CD1c-positive myeloid dendritic cell (primary cell): ENCODE data around the gene LRMDA.

Source experiments
- DNase-seq: peaks from one replicate; pipeline ENCODE4 v3.0.0-alpha.2; 2016; ENCODE audit errors: extremely low spot score

LRMDA gene

DNA sequence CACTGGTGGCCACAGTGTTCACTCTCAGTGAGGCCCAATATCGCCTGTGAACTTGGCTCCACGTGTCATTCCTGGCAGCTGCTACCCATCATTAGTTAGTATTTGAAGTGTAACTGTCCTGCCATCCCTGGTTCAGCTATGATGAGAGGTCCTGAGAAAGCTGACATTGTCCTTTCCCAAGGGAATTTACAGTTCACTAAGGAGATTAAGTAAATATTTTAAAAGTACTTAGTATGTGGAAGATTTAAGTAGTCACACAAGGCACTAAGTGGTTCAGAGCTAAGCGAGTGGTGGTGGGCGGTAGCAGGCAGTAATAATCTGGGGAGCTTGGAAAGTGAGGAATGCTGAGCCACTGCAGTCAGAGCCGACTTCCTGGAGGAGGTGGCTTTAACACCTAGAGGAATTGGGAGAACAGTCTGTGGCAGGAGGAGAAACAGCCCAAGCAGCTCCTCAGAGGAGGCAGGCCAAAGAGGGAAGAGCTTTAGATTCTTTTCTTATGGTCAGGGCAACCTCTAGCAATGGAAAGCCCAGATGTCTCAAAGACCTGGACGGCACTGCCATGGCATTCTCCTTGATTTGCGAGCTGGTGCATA is 519.7 kb downstream of the LRMDA start:
- no peak for DNase-seq

DNA sequence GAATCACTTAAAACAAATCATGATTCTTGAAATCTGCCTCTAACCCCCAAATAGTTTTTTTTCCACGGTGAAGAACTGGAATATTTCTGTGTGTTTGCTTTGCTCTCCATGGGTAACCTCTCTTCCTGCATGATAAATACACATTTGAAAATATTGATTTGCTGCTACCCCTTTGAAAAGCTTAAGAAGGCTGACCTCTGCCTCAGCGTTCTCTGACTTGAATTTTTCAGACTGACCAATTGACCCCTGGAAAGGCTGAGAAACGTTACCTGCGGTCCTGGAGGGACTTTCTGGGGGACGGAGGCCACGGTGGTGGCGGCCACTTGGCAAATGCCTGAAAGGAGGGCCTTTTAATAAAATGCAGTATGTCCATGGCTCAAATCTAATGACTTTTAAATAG is 520.2 kb downstream of the LRMDA start:
- no peak for DNase-seq

DNA sequence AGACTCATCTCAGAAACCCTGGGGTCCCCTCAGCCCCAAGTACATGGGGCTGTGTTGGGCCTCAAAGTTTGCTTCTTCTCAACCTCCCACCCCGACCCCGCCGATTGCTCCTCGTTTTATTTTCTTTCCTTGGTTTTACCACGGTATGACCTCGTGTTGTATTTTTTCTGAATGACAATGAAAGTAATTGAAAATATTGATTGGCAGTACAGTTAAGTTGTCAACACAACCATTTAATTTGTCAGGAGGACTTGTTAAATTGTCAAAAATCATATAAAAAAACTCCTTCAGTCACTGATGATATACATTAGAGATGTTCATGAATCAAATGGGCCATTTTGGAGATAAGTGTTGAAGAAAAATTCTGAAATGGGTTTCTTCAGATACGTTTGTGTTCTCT is 520.7 kb downstream of the LRMDA start:
- DNase-seq, result no peak

DNA sequence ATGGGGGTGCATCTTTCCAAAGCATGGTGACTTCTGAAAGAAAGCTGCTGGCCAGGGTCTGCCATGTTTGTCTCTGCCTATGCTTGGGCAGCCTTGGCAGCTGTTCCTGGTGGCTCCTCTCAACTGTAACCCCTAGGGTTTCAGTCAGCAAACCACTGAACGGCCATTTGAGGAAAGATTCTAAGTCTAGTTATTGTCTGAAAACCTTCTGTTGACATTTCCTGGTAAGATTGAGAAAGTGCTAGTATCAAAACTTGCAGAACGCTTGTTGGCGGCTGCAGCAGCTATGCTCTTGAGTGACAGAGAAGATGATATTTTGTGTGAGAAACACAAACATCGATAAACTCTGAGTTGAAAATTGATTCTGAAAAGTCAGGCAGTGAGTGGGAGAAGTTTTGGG is 523.1 kb downstream of the LRMDA start:
- no peak for DNase-seq

DNA sequence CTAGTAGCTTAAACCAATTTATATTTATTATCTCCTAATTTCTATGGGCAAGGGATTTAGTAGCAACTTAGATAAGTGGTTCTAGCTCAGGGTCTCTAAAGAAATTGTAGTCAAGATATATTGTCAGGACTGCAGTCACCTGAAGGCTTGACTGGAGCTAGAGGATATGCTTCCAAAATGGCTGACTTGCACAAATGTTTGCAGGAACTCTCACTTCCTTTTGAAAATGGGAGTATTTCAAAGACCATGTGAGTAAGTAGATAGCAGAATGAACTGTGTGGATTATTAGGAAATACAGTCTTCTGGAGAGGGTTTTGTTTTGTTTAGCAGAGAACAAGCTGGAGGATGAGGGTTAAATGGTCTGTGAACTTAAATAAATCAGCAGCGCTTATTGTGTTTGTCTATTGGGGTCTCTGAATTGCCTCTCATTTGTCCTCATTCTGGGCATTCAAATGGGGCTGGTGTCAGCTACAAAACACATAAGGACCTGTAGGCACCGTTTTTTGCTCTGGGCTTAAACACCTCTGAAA is 524.6 kb downstream of the LRMDA start:
- peak; percentile 49 for DNase-seq

GRCh38 chr10:75956624-75957023 is 525.2 kb downstream of the LRMDA start:
- peak; percentile 39 for DNase-seq

GRCh38 chr10:75957314-75958120 is 526.1 kb downstream of the LRMDA start:
- DNase-seq, result peak; percentile 18

DNA sequence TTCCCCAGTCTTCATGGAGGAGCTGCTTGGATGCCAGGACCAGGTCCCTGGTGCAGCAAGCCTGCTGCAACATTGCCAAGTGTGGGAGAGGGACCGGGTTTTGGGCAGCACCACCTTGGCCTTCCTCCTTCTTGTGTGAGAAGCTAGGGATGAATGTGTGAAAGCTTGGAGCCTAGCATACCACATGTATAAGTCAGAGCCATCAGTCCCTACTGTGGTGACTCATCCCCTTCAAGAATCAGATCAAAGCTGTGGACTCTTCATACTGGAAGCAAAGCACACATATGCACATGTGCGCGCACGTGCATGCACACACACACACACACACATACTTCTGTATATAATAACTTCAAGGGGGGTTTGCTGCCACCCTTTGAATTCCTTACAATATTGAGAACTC is 527.8 kb downstream of the LRMDA start:
- no peak for DNase-seq

DNA sequence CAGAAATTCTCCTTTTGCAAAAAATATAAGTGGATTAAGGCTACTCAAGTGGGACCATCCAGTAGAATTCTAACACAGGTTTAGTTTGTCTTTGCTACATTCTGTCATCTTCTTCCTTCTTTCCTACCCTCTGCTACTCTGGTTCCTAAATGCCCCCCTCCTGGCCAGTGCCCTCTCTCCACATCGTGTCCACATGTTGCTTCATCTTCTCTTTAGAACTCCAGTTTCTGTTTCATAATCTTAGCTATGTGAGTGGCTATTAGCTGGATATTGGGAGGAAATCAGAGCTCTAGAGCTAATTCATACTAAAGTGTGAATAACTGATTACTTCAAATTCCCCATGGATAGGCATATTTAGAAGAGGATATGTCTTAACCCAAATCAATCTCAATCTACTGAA is 528.5 kb downstream of the LRMDA start:
- no peak for DNase-seq

GRCh38 chr10:75962395-75963061 is 531.1 kb downstream of the LRMDA start:
- no peak for DNase-seq

DNA sequence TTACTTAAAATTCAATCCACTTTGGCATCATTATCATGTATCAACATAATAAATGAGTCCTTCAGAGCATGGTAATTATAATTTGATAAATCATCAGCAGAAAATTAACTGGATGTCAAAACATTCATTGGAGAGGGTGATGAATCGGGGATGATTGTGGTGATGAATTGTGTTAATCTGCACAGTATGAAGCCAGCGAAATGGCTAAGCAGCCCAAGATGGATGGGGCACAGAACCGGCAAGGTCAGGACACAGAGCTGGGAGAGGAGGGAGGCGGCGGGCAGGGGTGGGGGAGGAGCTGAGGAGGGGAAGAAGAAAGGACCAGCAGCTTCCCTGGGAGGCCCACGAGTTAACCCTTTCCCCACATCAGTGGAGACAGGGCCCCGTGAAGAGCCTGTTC is 536.1 kb downstream of the LRMDA start:
- DNase-seq, result no peak

DNA sequence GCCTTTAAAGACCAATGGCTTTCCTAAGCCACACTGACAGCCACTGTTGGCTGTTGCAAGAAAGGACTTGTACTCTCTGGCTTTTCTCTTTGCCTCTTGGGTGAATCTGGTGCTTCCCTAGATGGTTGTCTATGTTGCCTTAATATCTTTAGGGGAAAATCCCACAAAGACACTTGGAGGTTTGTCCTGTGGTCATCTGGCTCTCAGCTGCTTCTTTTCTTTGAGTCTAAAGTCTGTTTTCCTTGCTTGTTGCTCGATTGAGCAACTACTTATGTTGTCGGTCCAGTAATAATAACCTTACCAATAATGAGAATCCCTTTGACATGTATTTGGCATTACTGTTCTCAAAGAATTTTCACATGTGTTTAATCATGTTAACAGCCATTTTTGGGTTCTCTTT is 537.6 kb downstream of the LRMDA start:
- no peak for DNase-seq

GRCh38 chr10:75971402-75972211 is 540.2 kb downstream of the LRMDA start:
- no peak for DNase-seq

- DNase-seq, result no peak
Measured at GRCh38 chr10:75972491-75973276, 541.3 kb downstream of the LRMDA start.

DNA sequence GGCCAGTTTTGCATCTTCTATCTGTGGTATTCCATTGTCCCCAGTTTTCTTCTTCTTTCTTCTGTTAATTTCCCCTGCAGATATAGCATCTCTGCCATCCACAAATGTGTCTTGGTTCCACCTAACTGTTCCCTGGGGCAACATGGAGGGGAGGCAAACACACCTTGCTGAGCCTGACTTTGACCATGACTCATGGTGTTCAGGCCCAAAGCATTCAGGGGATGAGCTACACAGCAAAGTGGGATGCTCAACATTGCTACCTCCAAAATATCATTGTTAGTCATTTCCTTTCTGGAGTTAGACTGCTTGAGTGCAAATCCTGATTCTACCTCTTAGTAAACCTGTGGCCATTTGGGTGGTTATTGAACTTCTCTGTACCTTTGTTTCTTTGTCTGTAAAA is 542.7 kb downstream of the LRMDA start:
- no peak for DNase-seq

GRCh38 chr10:75976681-75977080 is 545.3 kb downstream of the LRMDA start:
- DNase-seq, result no peak

DNA sequence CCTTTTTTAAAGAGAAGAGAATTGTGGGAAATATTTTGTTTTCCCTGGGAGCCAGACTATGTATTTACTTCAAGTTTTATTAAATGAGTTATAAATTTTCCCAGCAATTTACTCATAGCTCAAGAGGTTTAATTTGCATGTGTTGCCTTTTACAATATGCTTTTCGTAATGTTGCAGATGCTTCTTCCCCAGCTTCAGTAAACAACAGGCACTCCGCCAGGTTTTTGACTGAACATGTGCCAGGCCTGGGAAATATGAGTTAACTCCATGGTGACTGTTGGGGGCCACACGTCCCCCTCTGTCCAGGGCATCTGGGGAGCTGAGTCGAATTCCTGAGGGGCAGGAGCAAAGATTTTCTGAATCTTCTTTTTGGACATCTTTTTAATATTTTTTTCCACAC is 545.7 kb downstream of the LRMDA start:
- DNase-seq, result no peak

- DNase-seq, result no peak
Measured at GRCh38 chr10:75978213-75978612, 546.8 kb downstream of the LRMDA start.

GRCh38 chr10:75980419-75981002 is 549.1 kb downstream of the LRMDA start:
- no peak for DNase-seq

DNA sequence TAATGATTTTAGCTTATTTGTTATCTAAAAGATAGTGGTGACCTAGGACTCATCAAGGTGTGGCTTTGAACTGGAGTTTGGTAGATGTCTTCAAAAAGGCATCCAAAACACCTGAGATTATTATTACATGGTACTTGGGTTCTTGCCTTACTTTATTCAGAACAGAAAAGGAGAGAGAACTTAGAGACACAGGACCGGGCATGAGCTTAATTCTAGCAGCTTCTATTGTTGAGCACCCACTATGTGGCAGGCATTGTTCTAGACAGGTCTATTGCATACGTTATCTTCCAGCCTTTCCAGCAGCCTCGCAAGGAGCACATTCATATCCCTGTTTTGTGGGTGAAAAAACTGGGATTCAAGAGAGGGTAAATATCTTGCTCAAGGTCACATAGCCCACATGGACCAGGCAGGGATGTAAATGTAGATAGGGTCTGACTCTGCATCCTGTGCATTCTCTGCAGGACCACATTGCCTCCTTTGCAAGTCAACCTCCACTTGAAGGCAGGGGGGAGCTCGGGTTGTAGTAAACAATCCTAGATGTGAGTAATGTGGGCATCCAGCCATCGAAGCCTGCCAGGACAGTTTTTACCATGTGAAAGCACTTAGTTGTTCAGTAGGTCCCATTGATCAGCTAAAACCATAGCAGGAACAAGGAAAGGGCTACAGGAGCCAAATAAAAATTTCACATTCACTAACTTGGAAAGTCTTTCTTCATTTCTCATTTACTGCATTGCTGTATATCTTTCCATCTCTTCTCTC is 551.4 kb downstream of the LRMDA start:
- no peak for DNase-seq
